ENCODE results near the gene KDM8. TPM values are rescaled to one million over a fixed set of nuclear protein-coding genes. Genes with fewer than 3 reads are reported as not detected.

Gene KDM8
- total and polyA plus RNA-seq, 4 donors = 2.6 to 7.0 (median 4.7) TPM

DNA sequence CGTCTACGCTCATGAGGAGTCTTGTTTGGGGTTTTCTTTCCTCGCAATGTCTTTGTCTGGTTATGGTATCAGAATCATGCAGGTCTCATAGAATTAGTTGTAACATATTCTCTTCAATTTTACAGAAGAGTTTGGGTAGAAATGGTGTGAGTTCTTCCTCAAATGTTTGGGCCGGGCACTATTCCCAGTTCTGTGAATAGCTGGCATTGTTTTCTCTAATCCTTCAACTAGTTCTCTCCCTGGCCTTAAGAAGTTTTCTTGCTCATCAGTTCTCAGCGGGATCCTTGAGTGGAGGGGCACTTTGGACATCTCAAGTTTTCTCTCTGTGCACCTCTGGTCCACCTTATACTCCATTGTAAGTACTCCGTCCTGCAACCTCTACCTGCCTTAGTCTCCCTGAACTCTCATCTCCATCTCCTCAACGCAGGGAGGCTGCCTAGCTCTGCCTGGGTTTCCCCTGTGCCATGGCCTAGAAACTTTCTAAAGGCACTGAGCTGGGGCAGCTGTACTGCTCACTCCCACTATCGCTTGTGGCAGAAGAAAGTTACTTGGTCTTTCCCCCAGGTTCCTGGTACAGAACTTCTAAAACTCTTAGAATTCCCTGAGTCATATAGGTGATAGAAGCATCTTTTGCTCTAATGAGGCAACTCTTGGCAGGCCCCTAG is 48.3 kb downstream of the KDM8 start:
- DNase-seq = no peak
- Histone ChIP-seq H3K9me3 (ENCODE audit: control insufficient read depth in 4 of 4, insufficient read depth in 3 of 4, low read length in 3 of 4) (no peaks in the 10 kb centered on the region), H3K27me3 (ENCODE audit: control insufficient read depth in 3 of 3, insufficient read depth in 3 of 3, low read length in 2 of 3) (no peaks in the 10 kb centered on the region), H3K4me1 (ENCODE audit: control insufficient read depth in 5 of 5, insufficient read depth in 5 of 5, low read length in 5 of 5) (peaks cover 0 to 11% (median 7%) of the 10 kb centered on the region in 5 donors), H3K4me3 (no peak overlapping the region), H3K9ac (ENCODE audit: insufficient read depth in 1 of 2, low read length in 2 of 2) (no peak overlapping the region), H3K36me3 (ENCODE audit: control insufficient read depth in 4 of 4, insufficient read depth in 4 of 4, low read length in 4 of 4) (peaks cover 7 to 12% (median 9%) of the 10 kb centered on the region in 4 donors), H3K27ac (ENCODE audit: low read depth in 1 of 2, low read length in 1 of 2) (no peak overlapping the region)
- no peak for ATAC-seq (ENCODE audit: insufficient read depth, low FRiP score)
- WGBS, 2 donors = 93 to 95% methylated on average over 8 of the region's 8 CpGs
- TF ChIP-seq, protein P1, sequence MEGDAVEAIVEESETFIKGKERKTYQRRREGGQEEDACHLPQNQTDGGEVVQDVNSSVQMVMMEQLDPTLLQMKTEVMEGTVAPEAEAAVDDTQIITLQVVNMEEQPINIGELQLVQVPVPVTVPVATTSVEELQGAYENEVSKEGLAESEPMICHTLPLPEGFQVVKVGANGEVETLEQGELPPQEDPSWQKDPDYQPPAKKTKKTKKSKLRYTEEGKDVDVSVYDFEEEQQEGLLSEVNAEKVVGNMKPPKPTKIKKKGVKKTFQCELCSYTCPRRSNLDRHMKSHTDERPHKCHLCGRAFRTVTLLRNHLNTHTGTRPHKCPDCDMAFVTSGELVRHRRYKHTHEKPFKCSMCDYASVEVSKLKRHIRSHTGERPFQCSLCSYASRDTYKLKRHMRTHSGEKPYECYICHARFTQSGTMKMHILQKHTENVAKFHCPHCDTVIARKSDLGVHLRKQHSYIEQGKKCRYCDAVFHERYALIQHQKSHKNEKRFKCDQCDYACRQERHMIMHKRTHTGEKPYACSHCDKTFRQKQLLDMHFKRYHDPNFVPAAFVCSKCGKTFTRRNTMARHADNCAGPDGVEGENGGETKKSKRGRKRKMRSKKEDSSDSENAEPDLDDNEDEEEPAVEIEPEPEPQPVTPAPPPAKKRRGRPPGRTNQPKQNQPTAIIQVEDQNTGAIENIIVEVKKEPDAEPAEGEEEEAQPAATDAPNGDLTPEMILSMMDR (IDR thresholded peaks at IDR 0.05; ENCODE audit: control extremely low read depth, extremely low read depth) = no peak

DNA sequence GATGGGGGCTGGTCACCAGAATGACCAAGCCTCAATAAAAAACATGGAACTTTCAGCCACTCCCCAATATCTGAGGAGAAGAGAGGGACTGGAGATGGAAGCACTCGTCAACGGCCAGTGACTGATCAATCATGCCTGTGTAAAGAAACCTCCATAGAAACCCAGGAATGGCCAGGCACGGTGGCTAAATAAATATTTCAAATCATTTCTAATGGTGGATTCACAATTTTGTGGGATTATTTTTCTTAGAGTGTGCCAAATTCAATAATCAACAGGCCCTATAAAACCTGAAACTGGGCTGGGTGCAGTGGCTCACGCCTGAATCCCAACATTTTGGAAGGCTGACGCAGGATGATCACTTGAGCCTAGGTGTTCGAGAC is 48.9 kb downstream of the KDM8 start:
- no peaks in the 10 kb centered on the region for H3K27me3 ChIP-seq (ENCODE audit: control insufficient read depth in 3 of 3, insufficient read depth in 3 of 3, low read length in 2 of 3)
- no peak overlapping the region for H3K9ac ChIP-seq (ENCODE audit: insufficient read depth in 1 of 2, low read length in 2 of 2)
- H3K4me1 ChIP-seq (ENCODE audit: control insufficient read depth in 5 of 5, insufficient read depth in 5 of 5, low read length in 5 of 5) = peaks cover 0 to 11% (median 7%) of the 10 kb centered on the region in 5 donors
- DNase-seq (no peak), ATAC-seq (ENCODE audit: insufficient read depth, low FRiP score) (no peak)
- peaks cover 7 to 13% (median 10%) of the 10 kb centered on the region in 4 donors for H3K36me3 ChIP-seq (ENCODE audit: control insufficient read depth in 4 of 4, insufficient read depth in 4 of 4, low read length in 4 of 4)
- WGBS, 2 donors = 93 to 95% methylated on average over 6 of the region's 6 CpGs
- H3K4me3 ChIP-seq = no peak overlapping the region
- no peak overlapping the region for H3K27ac ChIP-seq (ENCODE audit: low read depth in 1 of 2, low read length in 1 of 2)
- TF ChIP-seq, protein P1 (IDR thresholded peaks at IDR 0.05; ENCODE audit: control extremely low read depth, extremely low read depth) = no peak
- no peaks in the 10 kb centered on the region for H3K9me3 ChIP-seq (ENCODE audit: control insufficient read depth in 4 of 4, insufficient read depth in 3 of 4, low read length in 3 of 4)

DNA sequence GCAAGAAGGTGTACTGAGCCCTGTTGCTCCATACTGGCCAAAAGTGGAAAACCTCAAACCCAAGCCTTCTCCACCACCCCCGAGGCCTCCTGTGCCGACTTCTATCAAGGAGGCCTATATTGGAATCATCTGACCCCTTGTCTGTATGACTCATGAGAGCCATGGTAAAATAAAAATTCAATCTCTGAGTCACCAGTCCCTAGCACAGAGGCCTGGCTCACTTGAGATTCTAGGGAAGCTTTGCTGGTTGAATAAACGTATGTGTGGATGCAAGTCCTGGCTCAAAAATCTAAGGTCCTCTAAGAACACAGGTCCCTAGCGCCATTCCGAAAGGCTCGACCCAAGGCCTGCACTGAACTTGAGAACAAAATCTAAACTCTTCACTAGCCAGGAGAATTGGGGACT is 50.2 kb downstream of the KDM8 start:
- peaks cover 7 to 14% (median 10%) of the 10 kb centered on the region in 4 donors for H3K36me3 ChIP-seq (ENCODE audit: control insufficient read depth in 4 of 4, insufficient read depth in 4 of 4, low read length in 4 of 4)
- WGBS, 2 donors = 84 to 93% methylated on average over 6 of the region's 6 CpGs
- no peaks in the 10 kb centered on the region for H3K27me3 ChIP-seq (ENCODE audit: control insufficient read depth in 3 of 3, insufficient read depth in 3 of 3, low read length in 2 of 3)
- ATAC-seq (ENCODE audit: insufficient read depth, low FRiP score) (peak; percentile 66), DNase-seq (no peak)
- no peak overlapping the region for H3K9ac ChIP-seq (ENCODE audit: insufficient read depth in 1 of 2, low read length in 2 of 2)
- H3K9me3 ChIP-seq (ENCODE audit: control insufficient read depth in 4 of 4, insufficient read depth in 3 of 4, low read length in 3 of 4) = no peaks in the 10 kb centered on the region
- H3K4me3 ChIP-seq = no peak overlapping the region
- H3K27ac ChIP-seq (ENCODE audit: low read depth in 1 of 2, low read length in 1 of 2) = peak overlapping the region in 1 of 2 donors; percentile 2
- peaks cover 0 to 19% (median 11%) of the 10 kb centered on the region in 5 donors for H3K4me1 ChIP-seq (ENCODE audit: control insufficient read depth in 5 of 5, insufficient read depth in 5 of 5, low read length in 5 of 5)
- TF ChIP-seq, protein P1 (IDR thresholded peaks at IDR 0.05; ENCODE audit: control extremely low read depth, extremely low read depth) = no peak
